K562 (cell line): ENCODE data around the gene DLGAP1. TPM values are rescaled to one million over a fixed set of nuclear protein-coding genes. Genes with fewer than 3 reads are reported as not detected.

Experiments used
- DIDO1 ChIP-seq: fragments of 450-650 bp; IDR thresholded peaks from 2 replicates; pipeline ENCODE4 v1.6.1; 2016; ENCODE audit warnings: low read depth, missing biosample characterization, missing genetic modification characterization
- EP300 ChIP-seq: IDR thresholded peaks from 2 replicates; pipeline ENCODE4 v1.6.1; 2012; ENCODE audit warnings: low read length, improper control_type of control experiment
- FOXP1 ChIP-seq: sonication (generic); formaldehyde crosslinking; IDR thresholded peaks from 2 replicates; pipeline ENCODE4 v1.8.0; 2022; ENCODE audit warnings: mild to moderate bottlenecking, missing genetic modification reagents
- GTF2F1 ChIP-seq: IDR thresholded peaks from 2 replicates; pipeline ENCODE4 v1.6.1; 2011; ENCODE audit warnings: low read depth, low read length, improper control_type of control experiment
- MAZ ChIP-seq, 2 experiments: fragments of 450-650 bp in 1 of 2; sonication (generic) in 1 of 2; formaldehyde crosslinking; IDR thresholded peaks in 1 of 2; conservative IDR thresholded peaks in 1 of 2; 2 replicates each; pipeline versions ENCODE4 v1.4.0 to v1.5.0; 2020; ENCODE audit warnings: mild to moderate bottlenecking in 1 of 2, missing genetic modification reagents in 1 of 2
- POLR2AphosphoS2 ChIP-seq: IDR thresholded peaks from 2 replicates; pipeline ENCODE4 v1.6.1; 2012; ENCODE audit warnings: low read length, improper control_type of control experiment
- RBFOX2 ChIP-seq: fragments of 200-400 bp; formaldehyde crosslinking; IDR thresholded peaks from 2 replicates; pipeline ENCODE4 v1.6.1; 2017; ENCODE audit warnings: low read depth, mild to moderate bottlenecking, low read length, moderate library complexity
- RBM25 ChIP-seq: fragments of 200-400 bp; formaldehyde crosslinking; IDR thresholded peaks from 2 replicates; pipeline ENCODE4 v1.6.1; 2018; ENCODE audit warnings: low read length, low read depth, moderate library complexity; ENCODE audit not compliant: severe bottlenecking
- SREBF1 ChIP-seq: fragments of 150-350 bp; IDR thresholded peaks from 2 replicates; pipeline ENCODE4 v1.6.1; 2014; ENCODE audit warnings: antibody characterized with exemption, low read depth, low read length, borderline replicate concordance
- TCFL5 ChIP-seq: fragments of 250-450 bp; sonication (Bioruptor Pico); conservative IDR thresholded peaks from 2 replicates; pipeline ENCODE4 v1.6.1; 2021; ENCODE audit warnings: mild to moderate bottlenecking, moderate library complexity, matching md5 sums
- ZNF174 ChIP-seq: fragments of 250-450 bp; sonication (Bioruptor Pico); IDR thresholded peaks from 2 replicates; pipeline ENCODE4 v1.4.0; 2020; ENCODE audit warnings: mild to moderate bottlenecking
- ZNF668 ChIP-seq: fragments of 250-450 bp; sonication (Bioruptor Pico); IDR thresholded peaks from 2 replicates; pipeline ENCODE4 v1.8.0; 2022; ENCODE audit warnings: mild to moderate bottlenecking, inconsistent platforms
- polyA plus RNA-seq, 8 experiments: library from polyadenylated mRNA; depleted of rRNA in 4 of 8; stranded (reverse) in 5 of 8; unstranded in 3 of 8; fragments of >200 nt; fragmentation: Nextera tagmentation in 2 of 8; fragmentation: Illumina TruSeq in 1 of 8; extraction: Ambion mirVana in 2 of 8; extraction: Trizol in 1 of 8; gene quantifications; 2 replicates each; pipeline versions ENCODE4 v1.2.1 to v1.2.3, GENCODE V29; 2011 to 2014; ENCODE audit warnings: inconsistent platforms in 1 of 8, missing spikeins in 1 of 8
- total RNA-seq, 7 experiments: library from RNA; depleted of rRNA in 6 of 7; stranded (reverse); fragments of >200 nt in 6 of 7; fragmentation: Illumina TruSeq in 2 of 7; extraction: Trizol in 2 of 7; gene quantifications; 2 replicates each; pipeline versions ENCODE4 v1.2.1 to v1.2.3, GENCODE V29; 2011 to 2021; ENCODE audit warnings: low replicate concordance in 1 of 7
- TF ChIP-seq, protein P1 (sequence below): sonication (generic); formaldehyde crosslinking; IDR thresholded peaks from 2 replicates; pipeline ENCODE4 v1.8.0; 2023; ENCODE audit warnings: mild to moderate bottlenecking, missing genetic modification reagents
- TF ChIP-seq, protein P2 (sequence below): fragments of 250-450 bp; sonication (Bioruptor Pico); IDR thresholded peaks from 2 replicates; pipeline ENCODE4 v1.5.0; 2021; ENCODE audit warnings: mild to moderate bottlenecking, borderline replicate concordance
- TF ChIP-seq, protein P3 (sequence below): IDR thresholded peaks from 2 replicates; pipeline ENCODE4 v1.6.1; 2016; ENCODE audit warnings: missing genetic modification characterization, missing compliant biosample characterization
- TF ChIP-seq, protein P4 (sequence below): IDR thresholded peaks from 3 replicates; pipeline ENCODE4 v1.6.1; 2011; ENCODE audit warnings: borderline replicate concordance, mild to moderate bottlenecking, moderate library complexity; ENCODE audit not compliant: insufficient read length; ENCODE audit errors: extremely low read depth

The DLGAP1 gene
- total and polyA plus RNA-seq, 9 of the 15 experiments (the other 6 are each of a cell fraction or from before 2014, with no cell fraction given): 0.04 to 0.22 (median 0.08) TPM

DNA sequence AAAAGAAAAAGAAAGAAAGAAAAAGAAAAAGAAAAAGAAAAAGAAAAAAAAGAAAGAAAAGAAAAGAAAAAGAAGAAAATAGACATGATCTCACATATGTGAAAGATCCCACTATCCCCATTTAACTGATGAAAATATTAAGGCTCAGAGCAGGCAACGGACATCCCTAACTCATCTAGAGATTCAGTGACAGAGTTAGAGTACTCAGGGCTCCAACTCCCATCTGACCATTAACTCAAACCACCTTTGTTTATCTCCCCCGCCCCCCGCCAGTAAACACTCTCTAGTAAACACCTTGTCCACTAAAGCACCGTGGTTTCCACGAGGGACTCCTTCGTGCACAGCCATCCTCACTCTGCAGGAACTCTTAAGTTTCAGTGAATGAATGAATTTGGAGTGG, 862.2 kb downstream of the DLGAP1 start (continued):
- TF ChIP-seq, protein P1, sequence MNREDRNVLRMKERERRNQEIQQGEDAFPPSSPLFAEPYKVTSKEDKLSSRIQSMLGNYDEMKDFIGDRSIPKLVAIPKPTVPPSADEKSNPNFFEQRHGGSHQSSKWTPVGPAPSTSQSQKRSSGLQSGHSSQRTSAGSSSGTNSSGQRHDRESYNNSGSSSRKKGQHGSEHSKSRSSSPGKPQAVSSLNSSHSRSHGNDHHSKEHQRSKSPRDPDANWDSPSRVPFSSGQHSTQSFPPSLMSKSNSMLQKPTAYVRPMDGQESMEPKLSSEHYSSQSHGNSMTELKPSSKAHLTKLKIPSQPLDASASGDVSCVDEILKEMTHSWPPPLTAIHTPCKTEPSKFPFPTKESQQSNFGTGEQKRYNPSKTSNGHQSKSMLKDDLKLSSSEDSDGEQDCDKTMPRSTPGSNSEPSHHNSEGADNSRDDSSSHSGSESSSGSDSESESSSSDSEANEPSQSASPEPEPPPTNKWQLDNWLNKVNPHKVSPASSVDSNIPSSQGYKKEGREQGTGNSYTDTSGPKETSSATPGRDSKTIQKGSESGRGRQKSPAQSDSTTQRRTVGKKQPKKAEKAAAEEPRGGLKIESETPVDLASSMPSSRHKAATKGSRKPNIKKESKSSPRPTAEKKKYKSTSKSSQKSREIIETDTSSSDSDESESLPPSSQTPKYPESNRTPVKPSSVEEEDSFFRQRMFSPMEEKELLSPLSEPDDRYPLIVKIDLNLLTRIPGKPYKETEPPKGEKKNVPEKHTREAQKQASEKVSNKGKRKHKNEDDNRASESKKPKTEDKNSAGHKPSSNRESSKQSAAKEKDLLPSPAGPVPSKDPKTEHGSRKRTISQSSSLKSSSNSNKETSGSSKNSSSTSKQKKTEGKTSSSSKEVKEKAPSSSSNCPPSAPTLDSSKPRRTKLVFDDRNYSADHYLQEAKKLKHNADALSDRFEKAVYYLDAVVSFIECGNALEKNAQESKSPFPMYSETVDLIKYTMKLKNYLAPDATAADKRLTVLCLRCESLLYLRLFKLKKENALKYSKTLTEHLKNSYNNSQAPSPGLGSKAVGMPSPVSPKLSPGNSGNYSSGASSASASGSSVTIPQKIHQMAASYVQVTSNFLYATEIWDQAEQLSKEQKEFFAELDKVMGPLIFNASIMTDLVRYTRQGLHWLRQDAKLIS (CRISPR knock-in tag): no peak
- TF ChIP-seq ZNF668 (CRISPR knock-in tag) (peak; percentile 60; the same call in 1 of the 2 replicates), ZNF174 (CRISPR knock-in tag) (no peak), POLR2AphosphoS2 (no peak), FOXP1 (CRISPR knock-in tag) (0 out of 2 replicates have a peak, but pooled peaks have one; percentile 33), SREBF1 (no peak), MAZ (CRISPR knock-in tag; conservative IDR thresholded peaks at IDR 0.05 in 1 of 2, IDR thresholded peaks at IDR 0.05 in 1 of 2) (no peak), RBM25 (peak; percentile 24), RBFOX2 (no peak), TCFL5 (CRISPR knock-in tag) (no peak), DIDO1 (tag) (no peak), GTF2F1 (no peak), EP300 (no peak)
- TF ChIP-seq, protein P2, sequence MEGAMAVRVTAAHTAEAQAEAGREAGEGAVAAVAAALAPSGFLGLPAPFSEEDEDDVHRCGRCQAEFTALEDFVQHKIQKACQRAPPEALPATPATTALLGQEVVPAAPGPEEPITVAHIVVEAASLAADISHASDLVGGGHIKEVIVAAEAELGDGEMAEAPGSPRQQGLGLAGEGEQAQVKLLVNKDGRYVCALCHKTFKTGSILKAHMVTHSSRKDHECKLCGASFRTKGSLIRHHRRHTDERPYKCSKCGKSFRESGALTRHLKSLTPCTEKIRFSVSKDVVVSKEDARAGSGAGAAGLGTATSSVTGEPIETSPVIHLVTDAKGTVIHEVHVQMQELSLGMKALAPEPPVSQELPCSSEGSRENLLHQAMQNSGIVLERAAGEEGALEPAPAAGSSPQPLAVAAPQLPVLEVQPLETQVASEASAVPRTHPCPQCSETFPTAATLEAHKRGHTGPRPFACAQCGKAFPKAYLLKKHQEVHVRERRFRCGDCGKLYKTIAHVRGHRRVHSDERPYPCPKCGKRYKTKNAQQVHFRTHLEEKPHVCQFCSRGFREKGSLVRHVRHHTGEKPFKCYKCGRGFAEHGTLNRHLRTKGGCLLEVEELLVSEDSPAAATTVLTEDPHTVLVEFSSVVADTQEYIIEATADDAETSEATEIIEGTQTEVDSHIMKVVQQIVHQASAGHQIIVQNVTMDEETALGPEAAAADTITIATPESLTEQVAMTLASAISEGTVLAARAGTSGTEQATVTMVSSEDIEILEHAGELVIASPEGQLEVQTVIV (CRISPR knock-in tag): no peak
- TF ChIP-seq, protein P3, sequence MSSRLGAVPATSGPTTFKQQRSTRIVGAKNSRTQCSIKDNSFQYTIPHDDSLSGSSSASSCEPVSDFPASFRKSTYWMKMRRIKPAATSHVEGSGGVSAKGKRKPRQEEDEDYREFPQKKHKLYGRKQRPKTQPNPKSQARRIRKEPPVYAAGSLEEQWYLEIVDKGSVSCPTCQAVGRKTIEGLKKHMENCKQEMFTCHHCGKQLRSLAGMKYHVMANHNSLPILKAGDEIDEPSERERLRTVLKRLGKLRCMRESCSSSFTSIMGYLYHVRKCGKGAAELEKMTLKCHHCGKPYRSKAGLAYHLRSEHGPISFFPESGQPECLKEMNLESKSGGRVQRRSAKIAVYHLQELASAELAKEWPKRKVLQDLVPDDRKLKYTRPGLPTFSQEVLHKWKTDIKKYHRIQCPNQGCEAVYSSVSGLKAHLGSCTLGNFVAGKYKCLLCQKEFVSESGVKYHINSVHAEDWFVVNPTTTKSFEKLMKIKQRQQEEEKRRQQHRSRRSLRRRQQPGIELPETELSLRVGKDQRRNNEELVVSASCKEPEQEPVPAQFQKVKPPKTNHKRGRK (tag): peak; percentile 94
- TF ChIP-seq, protein P4, sequence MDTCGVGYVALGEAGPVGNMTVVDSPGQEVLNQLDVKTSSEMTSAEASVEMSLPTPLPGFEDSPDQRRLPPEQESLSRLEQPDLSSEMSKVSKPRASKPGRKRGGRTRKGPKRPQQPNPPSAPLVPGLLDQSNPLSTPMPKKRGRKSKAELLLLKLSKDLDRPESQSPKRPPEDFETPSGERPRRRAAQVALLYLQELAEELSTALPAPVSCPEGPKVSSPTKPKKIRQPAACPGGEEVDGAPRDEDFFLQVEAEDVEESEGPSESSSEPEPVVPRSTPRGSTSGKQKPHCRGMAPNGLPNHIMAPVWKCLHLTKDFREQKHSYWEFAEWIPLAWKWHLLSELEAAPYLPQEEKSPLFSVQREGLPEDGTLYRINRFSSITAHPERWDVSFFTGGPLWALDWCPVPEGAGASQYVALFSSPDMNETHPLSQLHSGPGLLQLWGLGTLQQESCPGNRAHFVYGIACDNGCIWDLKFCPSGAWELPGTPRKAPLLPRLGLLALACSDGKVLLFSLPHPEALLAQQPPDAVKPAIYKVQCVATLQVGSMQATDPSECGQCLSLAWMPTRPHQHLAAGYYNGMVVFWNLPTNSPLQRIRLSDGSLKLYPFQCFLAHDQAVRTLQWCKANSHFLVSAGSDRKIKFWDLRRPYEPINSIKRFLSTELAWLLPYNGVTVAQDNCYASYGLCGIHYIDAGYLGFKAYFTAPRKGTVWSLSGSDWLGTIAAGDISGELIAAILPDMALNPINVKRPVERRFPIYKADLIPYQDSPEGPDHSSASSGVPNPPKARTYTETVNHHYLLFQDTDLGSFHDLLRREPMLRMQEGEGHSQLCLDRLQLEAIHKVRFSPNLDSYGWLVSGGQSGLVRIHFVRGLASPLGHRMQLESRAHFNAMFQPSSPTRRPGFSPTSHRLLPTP: no peak
